Peyer's patch (tissue), 4 donors: ENCODE measurements around the gene KLF11. TPM values are rescaled to one million over a fixed set of nuclear protein-coding genes. Genes with fewer than 3 reads are reported as not detected.

Experiments
- DNase-seq, 3 donors: peaks; one replicate each; pipeline ENCODE4 v3.0.0-alpha.2; 2017 to 2019
- H3K27ac ChIP-seq, 4 donors: fragments of 200-600 bp; sonication (generic); one replicate each; pipeline ENCODE4 v1.5.1; 2016 to 2019
- H3K27me3 ChIP-seq, 2 donors: fragments of 200-600 bp; sonication (generic); one replicate each; pipeline ENCODE4 v1.5.1; 2019
- H3K36me3 ChIP-seq, 3 donors: fragments of 200-600 bp; sonication (generic); one replicate each; pipeline ENCODE4 v1.5.1; 2016 to 2019
- H3K4me1 ChIP-seq, 4 donors: fragments of 200-600 bp; sonication (generic); one replicate each; pipeline ENCODE4 v1.5.1; 2016 to 2019
- H3K4me3 ChIP-seq, 4 donors: fragments of 200-600 bp; sonication (generic); 1 replicate in 3 of 4; 2 replicates in 1 of 4; pipeline ENCODE4 v1.5.1; 2016 to 2019; ENCODE audit warnings: mild to moderate bottlenecking in 1 of 4
- H3K9me3 ChIP-seq, 4 donors: fragments of 200-600 bp; sonication (generic); one replicate each; pipeline ENCODE4 v1.5.1; 2016 to 2019; ENCODE audit warnings: mild to moderate bottlenecking in 1 of 4
- POLR2A ChIP-seq, 2 donors: fragments of 450-650 bp; IDR thresholded peaks; one replicate each; pipeline ENCODE4 v1.5.1; 2017; ENCODE audit warnings: antibody characterized with exemption in 2 of 2, mild to moderate bottlenecking in 2 of 2, moderate library complexity in 2 of 2
- total RNA-seq, 4 donors: library from RNA; depleted of rRNA; stranded (reverse); fragments of >200 nt; gene quantifications; one replicate each; pipeline ENCODE4 v1.1.0, GENCODE V29; 2016
- TF ChIP-seq, protein P1 (sequence below), 6 experiments: fragments of 450-650 bp in 4 of 6; fragments of 200-600 bp in 2 of 6; sonication (generic) in 1 of 6; IDR thresholded peaks; one replicate each; pipeline ENCODE4 v1.5.1; 2017 to 2019; ENCODE audit warnings: antibody characterized with exemption in 6 of 6, mild to moderate bottlenecking in 3 of 6, moderate library complexity in 1 of 6

The KLF11 gene
- total RNA-seq, 4 donors from 2014 or later, result 4.0 to 17.3 (median 11.5) TPM

DNA sequence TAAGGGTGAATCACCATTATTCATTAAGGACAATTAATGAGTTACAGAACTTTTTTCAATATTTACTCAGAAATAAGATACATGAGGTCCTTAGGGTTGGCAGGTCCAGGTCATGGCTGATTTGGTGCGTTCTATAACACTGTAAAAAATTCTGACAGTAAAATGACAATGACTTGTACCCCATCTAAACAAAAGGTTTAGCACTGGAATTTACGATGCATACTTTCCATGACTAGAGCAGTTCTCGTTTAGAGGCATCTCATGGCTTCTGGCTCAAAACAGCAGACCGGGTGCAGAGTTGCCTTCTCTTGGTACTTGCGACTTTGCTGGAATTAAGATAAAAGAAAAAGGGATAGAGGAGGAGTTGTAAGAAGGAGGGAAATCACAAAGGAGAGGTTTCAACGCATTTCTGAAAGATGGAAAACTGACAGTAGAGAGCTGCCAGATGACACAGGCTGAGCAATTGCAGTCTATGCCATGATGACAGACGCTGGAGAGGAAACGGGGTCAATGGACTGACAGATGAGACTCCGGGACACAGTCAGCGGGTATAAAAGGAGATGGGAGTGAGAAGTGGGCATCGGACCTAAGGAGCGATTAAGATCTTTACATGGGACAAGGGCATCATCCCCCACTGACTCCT, 41.0 kb downstream of the KLF11 start:
- DNase-seq, result no peak
- H3K9me3 ChIP-seq, result no peaks in the 10 kb centered on the region
- H3K4me1 ChIP-seq, result peaks cover 0 to 21% (median 6%) of the 10 kb centered on the region in 4 donors
- no peak overlapping the region for H3K27ac ChIP-seq
- no peak overlapping the region for H3K4me3 ChIP-seq
- peaks cover 0 to 16% of the 10 kb centered on the region in 2 donors for H3K27me3 ChIP-seq
- no peaks in the 10 kb centered on the region for H3K36me3 ChIP-seq
- TF ChIP-seq, protein P1, sequence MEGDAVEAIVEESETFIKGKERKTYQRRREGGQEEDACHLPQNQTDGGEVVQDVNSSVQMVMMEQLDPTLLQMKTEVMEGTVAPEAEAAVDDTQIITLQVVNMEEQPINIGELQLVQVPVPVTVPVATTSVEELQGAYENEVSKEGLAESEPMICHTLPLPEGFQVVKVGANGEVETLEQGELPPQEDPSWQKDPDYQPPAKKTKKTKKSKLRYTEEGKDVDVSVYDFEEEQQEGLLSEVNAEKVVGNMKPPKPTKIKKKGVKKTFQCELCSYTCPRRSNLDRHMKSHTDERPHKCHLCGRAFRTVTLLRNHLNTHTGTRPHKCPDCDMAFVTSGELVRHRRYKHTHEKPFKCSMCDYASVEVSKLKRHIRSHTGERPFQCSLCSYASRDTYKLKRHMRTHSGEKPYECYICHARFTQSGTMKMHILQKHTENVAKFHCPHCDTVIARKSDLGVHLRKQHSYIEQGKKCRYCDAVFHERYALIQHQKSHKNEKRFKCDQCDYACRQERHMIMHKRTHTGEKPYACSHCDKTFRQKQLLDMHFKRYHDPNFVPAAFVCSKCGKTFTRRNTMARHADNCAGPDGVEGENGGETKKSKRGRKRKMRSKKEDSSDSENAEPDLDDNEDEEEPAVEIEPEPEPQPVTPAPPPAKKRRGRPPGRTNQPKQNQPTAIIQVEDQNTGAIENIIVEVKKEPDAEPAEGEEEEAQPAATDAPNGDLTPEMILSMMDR (IDR thresholded peaks at IDR 0.05), result no peak
- no peak for TF ChIP-seq POLR2A (IDR thresholded peaks at IDR 0.05)

DNA sequence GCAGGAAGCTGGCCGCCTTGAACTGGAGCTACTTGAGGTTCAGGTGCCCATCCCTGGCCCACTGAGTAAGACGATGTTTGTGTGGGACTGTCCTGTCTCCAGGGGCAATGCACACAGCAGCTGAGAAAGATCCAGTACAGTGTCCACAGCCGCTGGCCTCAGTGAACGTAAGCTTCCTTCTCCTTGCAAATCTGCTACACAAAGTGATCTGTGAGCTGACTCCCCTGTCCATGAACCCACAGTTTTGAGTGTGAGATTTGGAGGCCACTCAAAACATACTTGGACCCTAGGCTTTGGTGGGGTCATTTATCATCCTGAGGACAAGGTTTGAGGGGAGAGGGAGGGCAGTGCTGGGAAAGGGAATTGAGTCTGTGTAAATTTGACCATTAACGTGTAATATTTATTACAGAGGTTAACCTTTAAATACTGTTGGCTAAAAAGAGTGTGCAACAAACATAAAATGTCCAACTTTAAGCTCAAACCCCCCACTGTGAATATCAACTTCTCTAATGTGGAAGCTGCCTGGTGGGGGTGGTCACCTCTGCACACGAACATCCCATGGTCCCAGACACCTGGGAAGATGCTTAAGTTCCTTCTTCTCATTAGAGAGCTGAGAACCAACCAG, 41.8 kb downstream of the KLF11 start:
- H3K36me3 ChIP-seq, result no peaks in the 10 kb centered on the region
- H3K4me1 ChIP-seq, result peaks cover 0 to 13% (median 4%) of the 10 kb centered on the region in 4 donors
- TF ChIP-seq POLR2A (IDR thresholded peaks at IDR 0.05), result no peak
- TF ChIP-seq, protein P1 (IDR thresholded peaks at IDR 0.05), result no peak
- H3K27ac ChIP-seq, result no peak overlapping the region
- no peak overlapping the region for H3K4me3 ChIP-seq
- no peaks in the 10 kb centered on the region for H3K9me3 ChIP-seq
- peaks cover 0 to 14% of the 10 kb centered on the region in 2 donors for H3K27me3 ChIP-seq
- DNase-seq, result no peak

DNA sequence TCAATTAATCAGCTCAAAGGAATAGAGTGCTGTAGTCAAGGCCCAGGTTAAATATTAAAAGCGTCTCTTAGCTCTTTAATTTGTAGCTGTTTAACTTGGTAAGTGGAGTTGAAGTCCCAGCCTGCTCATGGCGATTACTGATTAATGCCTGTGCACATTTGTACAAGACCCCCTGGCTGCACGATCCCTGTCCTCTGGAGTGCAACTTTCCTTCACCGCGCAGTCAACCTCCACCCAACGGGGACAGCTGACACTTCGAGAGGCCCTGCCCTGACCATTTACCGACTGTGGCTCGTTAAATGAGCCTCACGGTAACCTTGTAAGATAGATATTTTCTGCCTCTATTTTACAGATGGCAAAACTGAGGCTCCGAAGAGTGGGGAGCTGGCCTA, 42.3 kb downstream of the KLF11 start:
- H3K27me3 ChIP-seq, result peaks cover 0 to 9% of the 10 kb centered on the region in 2 donors
- peaks cover 0 to 8% (median 2%) of the 10 kb centered on the region in 4 donors for H3K4me1 ChIP-seq
- DNase-seq, result no peak
- no peak overlapping the region for H3K27ac ChIP-seq
- TF ChIP-seq, protein P1 (IDR thresholded peaks at IDR 0.05), result no peak
- TF ChIP-seq POLR2A (IDR thresholded peaks at IDR 0.05), result no peak
- H3K4me3 ChIP-seq, result no peak overlapping the region
- H3K36me3 ChIP-seq, result no peaks in the 10 kb centered on the region
- H3K9me3 ChIP-seq, result no peaks in the 10 kb centered on the region

DNA sequence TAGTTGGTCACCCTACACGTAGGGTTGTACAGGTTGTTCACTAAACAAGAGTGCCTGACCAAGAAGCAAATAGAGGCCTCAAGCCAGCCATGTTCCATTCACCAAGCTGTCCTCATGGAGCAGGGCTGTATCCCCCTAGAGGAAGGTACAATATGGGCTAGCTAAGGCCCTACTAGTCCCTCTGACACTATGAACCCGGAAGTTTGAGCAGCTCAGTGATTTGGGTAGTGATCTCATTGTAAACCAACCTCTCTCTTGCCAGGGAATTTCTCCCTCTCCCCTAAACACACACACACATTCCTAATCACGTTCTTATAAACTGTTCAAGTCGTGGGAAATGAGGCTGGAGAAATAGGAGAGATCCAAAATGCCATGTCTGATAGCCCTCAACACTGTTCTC, 43.6 kb downstream of the KLF11 start:
- no peaks in the 10 kb centered on the region for H3K4me1 ChIP-seq
- no peak for TF ChIP-seq POLR2A (IDR thresholded peaks at IDR 0.05)
- TF ChIP-seq, protein P1 (IDR thresholded peaks at IDR 0.05), result no peak

DNA sequence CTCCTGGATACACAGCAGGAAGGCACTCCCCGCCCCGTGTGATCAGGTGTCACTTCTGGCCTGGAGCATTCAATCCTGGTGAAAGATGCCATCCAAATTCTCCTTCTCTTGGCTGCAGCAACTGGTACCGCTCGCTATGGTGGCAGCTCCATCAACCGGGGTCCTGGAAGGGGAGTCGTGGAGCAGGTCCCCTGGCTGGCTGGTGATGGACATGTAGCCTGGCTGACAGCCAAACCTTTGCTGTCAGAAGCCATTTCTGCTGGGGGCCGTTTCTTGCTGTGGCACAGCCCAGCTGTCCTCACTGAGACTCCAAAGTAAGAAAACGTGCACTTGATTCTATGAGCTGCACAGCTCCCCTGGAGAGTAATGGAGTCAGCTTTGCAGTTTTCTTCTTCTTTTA, 44.0 kb downstream of the KLF11 start:
- H3K27me3 ChIP-seq, result peaks cover 0 to 6% of the 10 kb centered on the region in 2 donors
- H3K9me3 ChIP-seq, result no peaks in the 10 kb centered on the region
- TF ChIP-seq POLR2A (IDR thresholded peaks at IDR 0.05), result no peak
- TF ChIP-seq, protein P1 (IDR thresholded peaks at IDR 0.05), result no peak
- DNase-seq, result no peak
- no peak overlapping the region for H3K4me3 ChIP-seq
- H3K4me1 ChIP-seq, result no peaks in the 10 kb centered on the region
- no peak overlapping the region for H3K27ac ChIP-seq
- H3K36me3 ChIP-seq, result no peaks in the 10 kb centered on the region

More for the DNA sequence above, 43.6 kb downstream of the KLF11 start:
- H3K9me3 ChIP-seq, result no peaks in the 10 kb centered on the region
- no peak for DNase-seq
- peaks cover 0 to 6% of the 10 kb centered on the region in 2 donors for H3K27me3 ChIP-seq
- H3K36me3 ChIP-seq, result no peaks in the 10 kb centered on the region
- no peak overlapping the region for H3K27ac ChIP-seq
- no peak overlapping the region for H3K4me3 ChIP-seq
